Measurements from ENCODE around the gene DIPK1C. TPM values are rescaled to one million over a fixed set of nuclear protein-coding genes. Genes with fewer than 3 reads are reported as not detected.

DIPK1C gene
- total RNA-seq, 4 donors from 2014 or later, result 0.20 to 1.5 (median 0.44) TPM; not detected in 1

GRCh38 chr18:74422541-74422940 is 34.6 kb downstream of the DIPK1C start:
- H3K4me1 ChIP-seq, result no peaks in the 10 kb centered on the region
- H3K36me3 ChIP-seq, result no peaks in the 10 kb centered on the region
- TF ChIP-seq POLR2A (IDR thresholded peaks at IDR 0.05) (no peak), EP300 (IDR thresholded peaks at IDR 0.05) (no peak), CTCF (IDR thresholded peaks at IDR 0.05) (no peak)
- H3K27ac ChIP-seq, result no peak overlapping the region
- no peak overlapping the region for H3K4me3 ChIP-seq
- WGBS, 2 donors, result 74 to 89% methylated on average over 3 of the region's 3 CpGs
- H3K27me3 ChIP-seq, result no peaks in the 10 kb centered on the region
- H3K9me3 ChIP-seq, result peaks cover 0 to 8% (median 0%) of the 10 kb centered on the region in 4 donors
- DNase-seq (ENCODE audit: low spot score in 2 of 2), result no peak

- Histone ChIP-seq H3K9me3 (peaks cover 0 to 8% (median 0%) of the 10 kb centered on the region in 4 donors), H3K27ac (no peak overlapping the region), H3K36me3 (no peaks in the 10 kb centered on the region), H3K4me3 (no peak overlapping the region), H3K4me1 (peaks cover 0 to 10% (median 0%) of the 10 kb centered on the region in 4 donors), H3K27me3 (no peaks in the 10 kb centered on the region)
- WGBS, 2 donors, result 73 to 74% methylated on average over 5 of the region's 5 CpGs
- DNase-seq (ENCODE audit: low spot score in 2 of 2), result no peak
- no peak for TF ChIP-seq POLR2A (IDR thresholded peaks at IDR 0.05)
- no peak for TF ChIP-seq CTCF (IDR thresholded peaks at IDR 0.05)
- TF ChIP-seq EP300 (IDR thresholded peaks at IDR 0.05), result no peak
Observed at GRCh38 chr18:74420926-74421325, 36.2 kb downstream of the DIPK1C start.

- no peak overlapping the region for H3K4me3 ChIP-seq
- H3K4me1 ChIP-seq, result peaks cover 0 to 15% (median 0%) of the 10 kb centered on the region in 4 donors
- H3K27ac ChIP-seq, result no peak overlapping the region
- no peaks in the 10 kb centered on the region for H3K27me3 ChIP-seq
- H3K36me3 ChIP-seq, result no peaks in the 10 kb centered on the region
- WGBS, 2 donors, result 72 to 76% methylated on average over 2 of the region's 2 CpGs
- TF ChIP-seq CTCF (IDR thresholded peaks at IDR 0.05) (no peak), EP300 (IDR thresholded peaks at IDR 0.05) (no peak), POLR2A (IDR thresholded peaks at IDR 0.05) (no peak)
- H3K9me3 ChIP-seq, result peaks cover 0 to 8% (median 0%) of the 10 kb centered on the region in 4 donors
- DNase-seq (ENCODE audit: low spot score in 2 of 2), result no peak
Observed at GRCh38 chr18:74420481-74420880, 36.6 kb downstream of the DIPK1C start.

GRCh38 chr18:74419761-74420160 is 37.3 kb downstream of the DIPK1C start:
- no peak overlapping the region for H3K27ac ChIP-seq
- 78 to 85% methylated on average over 4 of the region's 4 CpGs for WGBS, 2 donors
- no peak overlapping the region for H3K4me3 ChIP-seq
- H3K27me3 ChIP-seq, result no peaks in the 10 kb centered on the region
- H3K4me1 ChIP-seq, result peaks cover 0 to 17% (median 0%) of the 10 kb centered on the region in 4 donors
- H3K36me3 ChIP-seq, result no peaks in the 10 kb centered on the region
- TF ChIP-seq CTCF (IDR thresholded peaks at IDR 0.05) (no peak), POLR2A (IDR thresholded peaks at IDR 0.05) (no peak), EP300 (IDR thresholded peaks at IDR 0.05) (no peak)
- peaks cover 0 to under 1% (median 0%) of the 10 kb centered on the region in 4 donors for H3K9me3 ChIP-seq
- DNase-seq (ENCODE audit: low spot score in 2 of 2), result no peak

- TF ChIP-seq EP300 (IDR thresholded peaks at IDR 0.05) (no peak), POLR2A (IDR thresholded peaks at IDR 0.05) (no peak), CTCF (IDR thresholded peaks at IDR 0.05) (no peak)
- 39 to 59% methylated on average over 2 of the region's 2 CpGs for WGBS, 2 donors
- H3K27ac ChIP-seq, result no peak overlapping the region
- no peak for DNase-seq (ENCODE audit: low spot score in 2 of 2)
- H3K27me3 ChIP-seq, result no peaks in the 10 kb centered on the region
- H3K36me3 ChIP-seq, result no peaks in the 10 kb centered on the region
- H3K4me3 ChIP-seq, result no peak overlapping the region
- peaks cover 0 to 17% (median 0%) of the 10 kb centered on the region in 4 donors for H3K4me1 ChIP-seq
- no peaks in the 10 kb centered on the region for H3K9me3 ChIP-seq
Observed at GRCh38 chr18:74418023-74418422, 39.1 kb downstream of the DIPK1C start.

Data from tibial nerve (tissue), 4 donors.